ENCODE measurements around the gene GYS1.

DNA sequence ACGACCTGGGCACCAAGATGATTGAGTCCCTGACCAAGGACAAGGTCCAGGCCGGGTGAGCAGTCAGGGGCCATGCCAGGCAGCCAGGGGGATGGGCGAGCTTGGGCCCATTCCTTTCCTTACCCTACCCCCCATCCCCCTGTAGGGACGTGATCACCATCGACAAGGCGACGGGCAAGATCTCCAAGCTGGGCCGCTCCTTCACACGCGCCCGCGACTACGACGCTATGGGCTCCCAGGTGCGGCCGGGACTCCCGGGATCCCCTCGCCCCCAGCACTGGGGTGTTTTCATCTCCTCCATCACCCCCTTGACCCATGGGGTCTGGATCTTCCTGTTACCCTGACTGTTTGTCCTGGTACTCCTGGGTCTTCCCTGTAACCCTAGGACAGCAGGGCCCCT is 16.7 kb upstream of the GYS1 start:
- TF ChIP-seq CTCF (conservative IDR thresholded peaks at IDR 0.05 in 1 of 2, IDR thresholded peaks at IDR 0.05 in 1 of 2; ENCODE audit: low read depth in 1 of 2, low read length in 2 of 2) (no peak), EZH2 (IDR thresholded peaks at IDR 0.05; ENCODE audit: low read length, missing control alignments) (no peak)

All from fibroblast of lung (primary cell).